HepG2 (cell line): ENCODE data around the gene MCRS1. TPM values are rescaled to one million over a fixed set of nuclear protein-coding genes. Genes with fewer than 3 reads are reported as not detected.

Experiments
- ATAC-seq: fragments of 200-7000 bp; cut with Tn5 transposase; 3 replicates; pipeline ENCODE4 v1.9.1; 2020; ENCODE audit warnings: mild to moderate bottlenecking, moderate library complexity
- BruUV-seq: library from RNA; stranded (reverse); fragments of 400-500 nt; replicated peaks from 2 replicates; lab custom pipeline; 2021; lab: Mats Ljungman, UMichigan
- CTCF ChIA-PET: fragments of 300-600 bp; formaldehyde crosslinking; extraction: SDS; loops from one replicate; lab custom pipeline; 2021; ENCODE audit warnings: low total read pairs, inconsistent platforms, low intra/inter-chr PET ratio; lab: Yijun Ruan, JAX
- POLR2A ChIA-PET: fragments of 350-600 bp; sonication (Branson Sonifier 250); formaldehyde crosslinking; loops from one replicate; lab custom pipeline; 2020; ENCODE audit warnings: antibody characterized with exemption, inconsistent platforms; lab: Yijun Ruan, JAX
- DNase-seq: peaks from one replicate; pipeline ENCODE4 v3.0.0-alpha.2; 2015; ENCODE audit warnings: low spot score
- FAIRE-seq: peaks from 3 replicates; lab custom pipeline; 2011; peaks lifted over from hg19 to GRCh38; lab: Jason Lieb, UNC
- H2AFZ ChIP-seq: one replicate; pipeline ENCODE4 v1.6.1; 2011; ENCODE audit warnings: low read length, inconsistent platforms
- H3K27ac ChIP-seq: fragments of 300-600 bp; 3 replicates; pipeline ENCODE4 v1.8.0; 2011; ENCODE audit warnings: mixed run types, mild to moderate bottlenecking, mixed read lengths, low read length, inconsistent platforms; ENCODE audit not compliant: insufficient read depth; ENCODE audit errors: extremely low read length
- H3K27me3 ChIP-seq, 2 experiments: fragments of 200-600 bp in 1 of 2; 2 replicates in 1 of 2; 3 replicates in 1 of 2; pipeline versions ENCODE4 v1.6.0 to v1.8.0; 2011; ENCODE audit warnings: low read length in 2 of 2, mild to moderate bottlenecking in 2 of 2, moderate library complexity in 2 of 2, inconsistent platforms in 1 of 2; ENCODE audit not compliant: insufficient read depth in 2 of 2, control insufficient read depth in 1 of 2
- H3K36me3 ChIP-seq, 2 experiments: fragments of 200-600 bp in 1 of 2; replicated peaks in 1 of 2; 2 replicates in 1 of 2; 3 replicates in 1 of 2; pipeline versions ENCODE4 v1.5.1 to v1.8.0; 2011; ENCODE audit warnings: low read length in 2 of 2, inconsistent platforms in 1 of 2; ENCODE audit not compliant: insufficient read depth in 2 of 2, control insufficient read depth in 1 of 2
- H3K4me1 ChIP-seq: 2 replicates; pipeline ENCODE4 v1.5.1; 2012; ENCODE audit warnings: low read length, inconsistent platforms; ENCODE audit not compliant: insufficient read depth
- H3K4me2 ChIP-seq: 2 replicates; pipeline ENCODE4 v1.6.0; 2011; ENCODE audit warnings: low read depth, low read length, inconsistent platforms
- H3K4me3 ChIP-seq, 3 experiments: fragments of 200-600 bp in 1 of 3; sonication (generic), shearing (Covaris generic) in 1 of 3; replicated peaks in 1 of 3; 2 replicates each; pipeline ENCODE4 v1.5.1; 2011 to 2016; ENCODE audit warnings: low read length in 3 of 3, inconsistent platforms in 2 of 3, low read depth in 2 of 3, mild to moderate bottlenecking in 2 of 3, control low read depth in 1 of 3, mixed read lengths in 1 of 3; ENCODE audit not compliant: insufficient read depth in 1 of 3
- H3K79me2 ChIP-seq: one replicate; pipeline ENCODE4 v1.6.1; 2011; ENCODE audit warnings: low read length, inconsistent platforms; ENCODE audit not compliant: insufficient read depth
- H3K9ac ChIP-seq: 2 replicates; pipeline ENCODE4 v1.6.0; 2011; ENCODE audit warnings: mild to moderate bottlenecking, low read depth, low read length, inconsistent platforms; ENCODE audit not compliant: insufficient read depth
- H3K9me3 ChIP-seq: 2 replicates; pipeline ENCODE4 v1.5.1; 2012; ENCODE audit warnings: mild to moderate bottlenecking, low read length
- H4K20me1 ChIP-seq: 2 replicates; pipeline ENCODE4 v1.6.0; 2011; ENCODE audit warnings: inconsistent platforms, mild to moderate bottlenecking, low read length, moderate library complexity; ENCODE audit not compliant: insufficient read depth
- ASH2L ChIP-seq: fragments of 300-600, 200-600 bp; sonication (generic); IDR thresholded peaks from 2 replicates; pipeline ENCODE4 v1.7.0; 2017; ENCODE audit warnings: low read depth, mild to moderate bottlenecking, moderate library complexity, mixed read lengths, low read length; ENCODE audit not compliant: insufficient read length
- HNRNPLL ChIP-seq: fragments of 200-400 bp; formaldehyde crosslinking; IDR thresholded peaks from 2 replicates; pipeline ENCODE4 v1.6.1; 2017; ENCODE audit warnings: mild to moderate bottlenecking, low read depth, low read length; ENCODE audit not compliant: poor library complexity, severe bottlenecking
- KDM2A ChIP-seq: sonication (generic); formaldehyde crosslinking; IDR thresholded peaks from 2 replicates; pipeline ENCODE4 v1.4.0; 2020; ENCODE audit warnings: low read depth, missing genetic modification reagents, borderline replicate concordance
- SALL1 ChIP-seq: sonication (generic); formaldehyde crosslinking; IDR thresholded peaks from 2 replicates; pipeline ENCODE4 v1.8.0; 2022; ENCODE audit warnings: mild to moderate bottlenecking, missing genetic modification reagents
- ZNF10 ChIP-seq: sonication (generic); formaldehyde crosslinking; IDR thresholded peaks from 2 replicates; pipeline ENCODE4 v1.4.0; 2020; ENCODE audit warnings: mild to moderate bottlenecking, low read depth, missing genetic modification reagents, borderline replicate concordance
- ZNF17 ChIP-seq: sonication (generic); formaldehyde crosslinking; IDR thresholded peaks from 2 replicates; pipeline ENCODE4 v1.5.0; 2020; ENCODE audit warnings: mild to moderate bottlenecking, missing genetic modification reagents
- ZNF343 ChIP-seq: sonication (generic); formaldehyde crosslinking; IDR thresholded peaks from 2 replicates; pipeline ENCODE4 v1.4.0; 2020; ENCODE audit warnings: mild to moderate bottlenecking, missing genetic modification reagents
- ZNF350 ChIP-seq: sonication (generic); formaldehyde crosslinking; IDR thresholded peaks from 2 replicates; pipeline ENCODE4 v1.4.0; 2020; ENCODE audit warnings: mild to moderate bottlenecking, low read depth, missing genetic modification reagents, borderline replicate concordance
- ZNF431 ChIP-seq: sonication (generic); formaldehyde crosslinking; IDR thresholded peaks from 2 replicates; pipeline ENCODE4 v1.9.0; 2022; ENCODE audit warnings: missing genetic modification reagents, low read depth, mild to moderate bottlenecking, borderline replicate concordance
- ZNF432 ChIP-seq: sonication (generic); formaldehyde crosslinking; IDR thresholded peaks from 2 replicates; pipeline ENCODE4 v1.5.0; 2020; ENCODE audit warnings: missing genetic modification reagents, mild to moderate bottlenecking, borderline replicate concordance
- WGBS: methylation state at CpG from one replicate; pipeline ENCODE4 v1.1.6; 2017; ENCODE audit warnings: low lambda C conversion rate; 5-methylcytosine and 5-hydroxymethylcytosine counted together
- in situ Hi-C: cut with HindIII; loops from 2 replicates; pipeline ENCODE4 v1.10.0; 2017; ENCODE audit warnings: low pct_unique_long_range_greater_than_20kb; ENCODE audit not compliant: extremely low pct_ligation_motif_present
- intact Hi-C: fragments of 100-400 bp; cut with micrococcal nuclease; formaldehyde crosslinking; loops from one replicate; pipeline ENCODE4 v1.10.0; 2022; ENCODE audit not compliant: unreplicated experiment
- polyA plus RNA-seq, 8 experiments: library from polyadenylated mRNA; depleted of rRNA in 3 of 8; stranded (reverse) in 7 of 8; unstranded in 1 of 8; fragments of >200 nt; fragmentation: Illumina TruSeq in 4 of 8; extraction: Trizol in 4 of 8; gene quantifications; 2 replicates each; pipeline versions ENCODE4 v1.2.1 to v1.2.3, GENCODE V29; 2011 to 2016; ENCODE audit warnings: low read depth in 4 of 8, missing spikeins in 1 of 8, mixed read lengths in 1 of 8; ENCODE audit not compliant: insufficient read depth in 1 of 8
- total RNA-seq, 5 experiments: library from RNA; depleted of rRNA; stranded (reverse); fragments of >200 nt; fragmentation: Illumina TruSeq; extraction: Trizol; gene quantifications; 2 replicates each; pipeline ENCODE4 v1.2.3, GENCODE V29; 2016; ENCODE audit warnings: low read depth in 1 of 5

MCRS1 gene
- total and polyA plus RNA-seq, 2 of the 13 experiments (the other 11 are each of a cell fraction or from before 2014, with no cell fraction given), result 51.0 to 66.3 TPM

DNA sequence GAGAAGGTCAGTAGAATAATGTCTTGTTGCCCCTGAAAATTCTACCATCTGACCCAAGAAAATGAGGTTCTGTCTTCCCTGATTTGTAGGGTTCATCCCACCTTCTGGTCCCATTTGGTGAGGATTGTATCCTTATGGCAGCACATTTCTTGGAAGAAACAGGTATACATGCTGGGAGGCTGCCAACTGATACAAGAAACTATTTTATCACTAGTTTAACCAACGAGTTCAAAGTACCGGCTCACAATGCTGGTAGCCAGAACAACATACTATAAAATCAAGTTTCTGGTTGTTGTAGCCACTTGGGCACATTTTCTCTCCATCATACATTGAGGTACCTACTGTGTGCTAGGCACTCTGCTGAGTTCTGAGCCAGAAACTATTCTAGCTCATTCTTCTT is 36.2 kb downstream of the MCRS1 start:
- H3K79me2 ChIP-seq, result no peaks in the 10 kb centered on the region
- H3K27ac ChIP-seq, result no peak overlapping the region
- ChIA-PET CTCF (no interaction called here), POLR2A (no interaction called here)
- H2AFZ ChIP-seq, result no peak overlapping the region
- TF ChIP-seq ZNF17 (CRISPR knock-in tag), result no peak
- TF ChIP-seq ZNF343 (CRISPR knock-in tag), result no peak
- no peak for TF ChIP-seq KDM2A (CRISPR knock-in tag)
- TF ChIP-seq ZNF431 (CRISPR knock-in tag), result no peak
- no peak for TF ChIP-seq ASH2L
- TF ChIP-seq SALL1 (CRISPR knock-in tag), result no peak
- TF ChIP-seq ZNF10 (CRISPR knock-in tag), result no peak
- no peak for TF ChIP-seq HNRNPLL
- no peak for TF ChIP-seq ZNF432
- no peak for TF ChIP-seq ZNF350
- ATAC-seq (no peak), FAIRE-seq (no peak), DNase-seq (no peak)
- no peaks in the 10 kb centered on the region for H3K9me3 ChIP-seq
- H3K4me3 ChIP-seq, result no peak overlapping the region
- H3K27me3 ChIP-seq, result peaks cover 0 to 12% of the 10 kb centered on the region in 2 experiments; a peak in 3 of 5 replicates
- H3K4me1 ChIP-seq, result peaks cover 13% of the 10 kb centered on the region
- intact Hi-C loops, result no loop called here
- no peaks in the 10 kb centered on the region for H4K20me1 ChIP-seq
- WGBS, result 70% methylated on average over 2 of the region's 2 CpGs
- no peak overlapping the region for H3K4me2 ChIP-seq
- BruUV-seq, result no TSS peak
- H3K36me3 ChIP-seq, result no peaks in the 10 kb centered on the region
- H3K9ac ChIP-seq, result no peak overlapping the region
- in situ Hi-C loops, result no loop called here
